Measurements from ENCODE around the gene TTF1. TPM values are rescaled to one million over a fixed set of nuclear protein-coding genes. Genes with fewer than 3 reads are reported as not detected.

Gene TTF1
- total and polyA plus RNA-seq, 10 donors = 12.1 to 24.2 (median 16.2) TPM

DNA sequence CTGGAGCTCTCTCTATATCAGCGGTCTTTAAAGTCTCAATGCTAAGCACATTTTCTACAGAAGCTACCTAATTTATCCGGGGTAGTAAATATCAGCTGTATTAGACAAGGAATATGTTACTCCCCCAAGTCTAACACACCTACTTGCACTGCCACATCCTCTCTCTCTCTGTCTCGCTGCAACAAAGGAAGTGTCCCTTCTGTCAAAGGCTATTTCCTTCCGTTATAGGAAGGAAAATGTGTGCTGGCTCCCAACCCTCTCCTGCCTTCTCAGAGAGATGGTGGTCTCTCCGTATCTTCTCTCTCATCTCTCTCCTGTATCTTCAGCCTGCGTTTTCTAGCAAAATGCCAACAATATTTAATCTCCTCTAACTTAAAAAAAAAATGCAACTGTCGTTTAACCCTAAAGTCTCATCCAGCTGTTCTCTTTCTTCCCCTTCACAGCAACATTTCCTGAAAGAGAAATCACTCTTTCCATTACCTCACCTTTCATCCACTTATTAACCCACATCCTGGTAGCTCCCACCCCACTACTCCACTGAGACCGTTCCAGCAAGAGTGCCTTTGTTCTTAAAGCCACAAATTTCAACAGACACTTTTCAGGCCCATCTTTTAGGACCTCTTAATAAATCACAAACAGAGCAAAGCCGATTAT is 2.3 kb downstream of the TTF1 start:
- peak overlapping the region in 1 of 8 donors; percentile 4 for H3K4me3 ChIP-seq
- WGBS, 5 donors = 20 to 32% (median 23%) methylated on average over 9 of the region's 9 CpGs
- intact Hi-C loops (cut with DNase I; ENCODE audit: low total_unique reads) = loop anchor here (10.0 kb wide), 1 partner anchor 50 kb away; the partner anchor contains the start of gene SETX
- H3K4me1 ChIP-seq = peaks cover 25 to 48% (median 41%) of the 10 kb centered on the region in 6 donors
- peak overlapping the region in 5 of 8 donors; percentile 23 to 52 (median 34) for H3K27ac ChIP-seq
- TF ChIP-seq CTCF (IDR thresholded peaks at IDR 0.05 in 8 of 11, conservative IDR thresholded peaks at IDR 0.05 in 3 of 11) (no peak), POLR2AphosphoS5 (IDR thresholded peaks at IDR 0.05) (peak in 1 of 3 donors; percentile 29)
- no peaks in the 10 kb centered on the region for H3K9me3 ChIP-seq
- peaks cover 0 to 3% (median 0%) of the 10 kb centered on the region in 7 donors for H3K27me3 ChIP-seq (replicated peaks in 1 of 7)
- H3K36me3 ChIP-seq = peaks cover 0 to 45% (median 30%) of the 10 kb centered on the region in 6 donors
- DNase-seq = no peak

- H3K27ac ChIP-seq = no peak overlapping the region
- 95 to 99% (median 96%) methylated on average over 4 of the region's 4 CpGs for WGBS, 5 donors
- intact Hi-C loops (cut with DNase I; ENCODE audit: low total_unique reads) = loop anchor here (10.0 kb wide), 1 partner anchor 47 kb away; the partner anchor contains the start of gene SETX
Measured at GRCh38 chr9:132401824-132402223, 4.8 kb downstream of the TTF1 start.

DNA sequence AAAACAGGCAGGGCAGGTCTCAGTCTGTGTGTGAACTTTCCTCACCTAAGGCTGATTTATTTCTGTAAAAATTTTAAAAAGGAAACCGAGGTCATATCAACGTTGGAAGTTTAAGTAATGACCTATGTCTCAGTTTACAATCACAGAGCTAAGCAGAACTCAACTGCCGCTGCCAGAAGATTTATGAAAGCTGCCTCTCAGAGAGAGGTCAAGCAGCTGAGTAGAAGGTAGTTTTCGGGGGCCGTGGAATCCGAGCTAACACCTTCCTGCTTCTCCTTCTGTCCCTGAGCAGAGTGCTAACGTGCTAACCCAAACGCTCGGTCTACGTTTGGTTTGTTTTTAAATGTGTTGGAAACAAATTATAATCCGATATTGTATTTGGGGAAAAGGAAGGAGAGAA is 11.1 kb downstream of the TTF1 start:
- DNase-seq = no peak
- Histone ChIP-seq H3K27me3 (replicated peaks in 1 of 7) (no peaks in the 10 kb centered on the region), H3K36me3 (peaks cover 17 to 100% (median 94%) of the 10 kb centered on the region in 6 donors), H3K9me3 (no peaks in the 10 kb centered on the region), H3K4me3 (no peak overlapping the region), H3K27ac (no peak overlapping the region), H3K4me1 (peaks cover 0 to 6% (median 0%) of the 10 kb centered on the region in 6 donors)
- TF ChIP-seq POLR2AphosphoS5 (IDR thresholded peaks at IDR 0.05) (no peak), POLR2A (IDR thresholded peaks at IDR 0.05) (no peak), CTCF (IDR thresholded peaks at IDR 0.05 in 8 of 11, conservative IDR thresholded peaks at IDR 0.05 in 3 of 11) (no peak)
- intact Hi-C loops (cut with DNase I; ENCODE audit: low total_unique reads) = loop anchor here (10.0 kb wide), 1 partner anchor 111 kb away; no protein-coding TSS in a partner anchor
- 86 to 95% (median 89%) methylated on average over 11 of the region's 11 CpGs for WGBS, 5 donors

More at GRCh38 chr9:132401824-132402223, 4.8 kb downstream of the TTF1 start:
- H3K9me3 ChIP-seq = no peaks in the 10 kb centered on the region
- TF ChIP-seq CTCF (IDR thresholded peaks at IDR 0.05 in 8 of 11, conservative IDR thresholded peaks at IDR 0.05 in 3 of 11) (no peak), POLR2AphosphoS5 (IDR thresholded peaks at IDR 0.05) (no peak), POLR2A (IDR thresholded peaks at IDR 0.05) (no peak)
- no peak for DNase-seq
- no peaks in the 10 kb centered on the region for H3K27me3 ChIP-seq (replicated peaks in 1 of 7)
- no peak overlapping the region for H3K4me3 ChIP-seq
- peaks cover 2 to 70% (median 54%) of the 10 kb centered on the region in 6 donors for H3K36me3 ChIP-seq
- peaks cover 24 to 43% (median 32%) of the 10 kb centered on the region in 6 donors for H3K4me1 ChIP-seq

GRCh38 chr9:132391449-132391848 is 15.2 kb downstream of the TTF1 start:
- 94 to 96% (median 95%) methylated on average over 11 of the region's 11 CpGs for WGBS, 5 donors
- H3K4me3 ChIP-seq = no peak overlapping the region
- H3K27me3 ChIP-seq (replicated peaks in 1 of 7) = no peaks in the 10 kb centered on the region
- no peak overlapping the region for H3K27ac ChIP-seq
- no peaks in the 10 kb centered on the region for H3K9me3 ChIP-seq
- H3K36me3 ChIP-seq = peaks cover 21 to 100% (median 94%) of the 10 kb centered on the region in 6 donors
- DNase-seq = no peak
- intact Hi-C loops (cut with DNase I; ENCODE audit: low total_unique reads) = loop anchor here (10.0 kb wide), 1 partner anchor 107 kb away; no protein-coding TSS in a partner anchor
- TF ChIP-seq POLR2A (IDR thresholded peaks at IDR 0.05) (no peak), CTCF (IDR thresholded peaks at IDR 0.05 in 8 of 11, conservative IDR thresholded peaks at IDR 0.05 in 3 of 11) (no peak), POLR2AphosphoS5 (IDR thresholded peaks at IDR 0.05) (no peak)
- no peaks in the 10 kb centered on the region for H3K4me1 ChIP-seq

All from spleen (tissue), 11 donors.